ENCODE measurements around the gene LSM11.
"Not testable (repeated sequence)": the region's sequence is repeated elsewhere in the genome, so short reads cannot be mapped to it uniquely, and the experiment has no call there.

Gene LSM11

GRCh38 chr5:157743163-157744050 is at the start of gene LSM11:
TSS of gene LSM11 (plus strand) at chr5:157743712. CDS start at chr5:157743751, 39 bp downstream.
- H3K27me3 ChIP-seq (ENCODE audit: control insufficient read depth, insufficient read depth, low read length): no peaks in the 10 kb centered on the region
- peaks cover 10% of the 10 kb centered on the region for H3K4me1 ChIP-seq (ENCODE audit: control insufficient read depth, insufficient read depth, low read length)
- H3K4me3 ChIP-seq (ENCODE audit: low read length): peak within 1 kb of the TSS; percentile 67
- H3K9ac ChIP-seq (ENCODE audit: low read length): peak within 1 kb of the TSS; percentile 77
- no peaks in the 10 kb centered on the region for H3K9me3 ChIP-seq (ENCODE audit: control insufficient read depth, low read length)
- no peaks in the 10 kb centered on the region for H3K36me3 ChIP-seq (ENCODE audit: control insufficient read depth, insufficient read depth, low read length)

- not testable (repeated sequence) for H3K4me1 ChIP-seq (ENCODE audit: control insufficient read depth, insufficient read depth, low read length); H3K4me3 ChIP-seq (ENCODE audit: low read length); H3K36me3 ChIP-seq (ENCODE audit: control insufficient read depth, insufficient read depth, low read length); H3K27me3 ChIP-seq (ENCODE audit: control insufficient read depth, insufficient read depth, low read length); H3K9ac ChIP-seq (ENCODE audit: low read length); H3K9me3 ChIP-seq (ENCODE audit: control insufficient read depth, low read length)
Observed at GRCh38 chr5:157693816-157694215, 49.7 kb upstream of the LSM11 start.

GRCh38 chr5:157696154-157696553 is 47.4 kb upstream of the LSM11 start:
- H3K27me3 ChIP-seq (ENCODE audit: control insufficient read depth, insufficient read depth, low read length); H3K36me3 ChIP-seq (ENCODE audit: control insufficient read depth, insufficient read depth, low read length); H3K4me1 ChIP-seq (ENCODE audit: control insufficient read depth, insufficient read depth, low read length); H3K4me3 ChIP-seq (ENCODE audit: low read length); H3K9me3 ChIP-seq (ENCODE audit: control insufficient read depth, low read length); H3K9ac ChIP-seq (ENCODE audit: low read length): not testable (repeated sequence)

GRCh38 chr5:157698674-157699073 is 44.8 kb upstream of the LSM11 start:
- not testable (repeated sequence) for H3K9ac ChIP-seq (ENCODE audit: low read length); H3K4me3 ChIP-seq (ENCODE audit: low read length); H3K4me1 ChIP-seq (ENCODE audit: control insufficient read depth, insufficient read depth, low read length); H3K9me3 ChIP-seq (ENCODE audit: control insufficient read depth, low read length); H3K27me3 ChIP-seq (ENCODE audit: control insufficient read depth, insufficient read depth, low read length); H3K36me3 ChIP-seq (ENCODE audit: control insufficient read depth, insufficient read depth, low read length)

GRCh38 chr5:157703736-157704135 is 39.8 kb upstream of the LSM11 start:
- no peak overlapping the region for H3K4me3 ChIP-seq (ENCODE audit: low read length)
- H3K27me3 ChIP-seq (ENCODE audit: control insufficient read depth, insufficient read depth, low read length): no peaks in the 10 kb centered on the region
- H3K9ac ChIP-seq (ENCODE audit: low read length): no peak overlapping the region
- H3K4me1 ChIP-seq (ENCODE audit: control insufficient read depth, insufficient read depth, low read length): no peaks in the 10 kb centered on the region
- H3K9me3 ChIP-seq (ENCODE audit: control insufficient read depth, low read length): no peaks in the 10 kb centered on the region
- no peaks in the 10 kb centered on the region for H3K36me3 ChIP-seq (ENCODE audit: control insufficient read depth, insufficient read depth, low read length)

GRCh38 chr5:157708866-157709265 is 34.6 kb upstream of the LSM11 start:
- Histone ChIP-seq H3K27me3 (ENCODE audit: control insufficient read depth, insufficient read depth, low read length) (no peaks in the 10 kb centered on the region), H3K9ac (ENCODE audit: low read length) (no peak overlapping the region), H3K4me1 (ENCODE audit: control insufficient read depth, insufficient read depth, low read length) (no peaks in the 10 kb centered on the region), H3K36me3 (ENCODE audit: control insufficient read depth, insufficient read depth, low read length) (no peaks in the 10 kb centered on the region), H3K9me3 (ENCODE audit: control insufficient read depth, low read length) (no peaks in the 10 kb centered on the region), H3K4me3 (ENCODE audit: low read length) (no peak overlapping the region)

- no peaks in the 10 kb centered on the region for H3K9me3 ChIP-seq (ENCODE audit: control insufficient read depth, low read length)
- H3K27me3 ChIP-seq (ENCODE audit: control insufficient read depth, insufficient read depth, low read length): no peaks in the 10 kb centered on the region
- no peak overlapping the region for H3K4me3 ChIP-seq (ENCODE audit: low read length)
- no peak overlapping the region for H3K9ac ChIP-seq (ENCODE audit: low read length)
- H3K4me1 ChIP-seq (ENCODE audit: control insufficient read depth, insufficient read depth, low read length): no peaks in the 10 kb centered on the region
- H3K36me3 ChIP-seq (ENCODE audit: control insufficient read depth, insufficient read depth, low read length): no peaks in the 10 kb centered on the region
Observed at GRCh38 chr5:157709346-157709745, 34.2 kb upstream of the LSM11 start.

GRCh38 chr5:157710431-157710830 is 33.1 kb upstream of the LSM11 start:
- no peak overlapping the region for H3K4me3 ChIP-seq (ENCODE audit: low read length)
- H3K4me1 ChIP-seq (ENCODE audit: control insufficient read depth, insufficient read depth, low read length): no peaks in the 10 kb centered on the region
- no peaks in the 10 kb centered on the region for H3K9me3 ChIP-seq (ENCODE audit: control insufficient read depth, low read length)
- H3K9ac ChIP-seq (ENCODE audit: low read length): no peak overlapping the region
- H3K36me3 ChIP-seq (ENCODE audit: control insufficient read depth, insufficient read depth, low read length): no peaks in the 10 kb centered on the region
- H3K27me3 ChIP-seq (ENCODE audit: control insufficient read depth, insufficient read depth, low read length): no peaks in the 10 kb centered on the region

- H3K36me3 ChIP-seq (ENCODE audit: control insufficient read depth, insufficient read depth, low read length): no peaks in the 10 kb centered on the region
- H3K4me3 ChIP-seq (ENCODE audit: low read length): no peak overlapping the region
- no peaks in the 10 kb centered on the region for H3K4me1 ChIP-seq (ENCODE audit: control insufficient read depth, insufficient read depth, low read length)
- no peaks in the 10 kb centered on the region for H3K27me3 ChIP-seq (ENCODE audit: control insufficient read depth, insufficient read depth, low read length)
- H3K9me3 ChIP-seq (ENCODE audit: control insufficient read depth, low read length): no peaks in the 10 kb centered on the region
- H3K9ac ChIP-seq (ENCODE audit: low read length): no peak overlapping the region
Observed at GRCh38 chr5:157710882-157711281, 32.6 kb upstream of the LSM11 start.

- Histone ChIP-seq H3K4me1 (ENCODE audit: control insufficient read depth, insufficient read depth, low read length) (no peaks in the 10 kb centered on the region), H3K36me3 (ENCODE audit: control insufficient read depth, insufficient read depth, low read length) (no peaks in the 10 kb centered on the region), H3K9me3 (ENCODE audit: control insufficient read depth, low read length) (no peaks in the 10 kb centered on the region), H3K9ac (ENCODE audit: low read length) (no peak overlapping the region), H3K4me3 (ENCODE audit: low read length) (no peak overlapping the region), H3K27me3 (ENCODE audit: control insufficient read depth, insufficient read depth, low read length) (no peaks in the 10 kb centered on the region)
Observed at GRCh38 chr5:157713830-157714595, 29.5 kb upstream of the LSM11 start.

- Histone ChIP-seq H3K4me1 (ENCODE audit: control insufficient read depth, insufficient read depth, low read length) (no peaks in the 10 kb centered on the region), H3K4me3 (ENCODE audit: low read length) (no peak overlapping the region), H3K36me3 (ENCODE audit: control insufficient read depth, insufficient read depth, low read length) (no peaks in the 10 kb centered on the region), H3K27me3 (ENCODE audit: control insufficient read depth, insufficient read depth, low read length) (no peaks in the 10 kb centered on the region), H3K9ac (ENCODE audit: low read length) (no peak overlapping the region), H3K9me3 (ENCODE audit: control insufficient read depth, low read length) (no peaks in the 10 kb centered on the region)
Observed at GRCh38 chr5:157714596-157714864, 29.0 kb upstream of the LSM11 start.

GRCh38 chr5:157718519-157718918 is 25.0 kb upstream of the LSM11 start:
- Histone ChIP-seq H3K36me3 (ENCODE audit: control insufficient read depth, insufficient read depth, low read length) (no peaks in the 10 kb centered on the region), H3K4me3 (ENCODE audit: low read length) (no peak overlapping the region), H3K9me3 (ENCODE audit: control insufficient read depth, low read length) (no peaks in the 10 kb centered on the region), H3K4me1 (ENCODE audit: control insufficient read depth, insufficient read depth, low read length) (no peaks in the 10 kb centered on the region), H3K27me3 (ENCODE audit: control insufficient read depth, insufficient read depth, low read length) (no peaks in the 10 kb centered on the region), H3K9ac (ENCODE audit: low read length) (no peak overlapping the region)

Data from mucosa of stomach (tissue), 1 donor.